Left kidney (tissue), 2 donors: Measurements from ENCODE around the gene GEMIN8. TPM values are rescaled to one million over a fixed set of nuclear protein-coding genes. Genes with fewer than 3 reads are reported as not detected.
A peak's percentile ranks its signal among the peaks of the same experiment; 100 is the strongest.

Source experiments
- DNase-seq: peaks from one replicate; pipeline ENCODE4 v3.0.0-alpha.2; 2013
- polyA plus RNA-seq: library from polyadenylated mRNA; unstranded; fragments of 120-200 nt; gene quantifications from one replicate; pipeline ENCODE4 v1.2.1, GENCODE V29; 2013; ENCODE audit not compliant: insufficient read length

Gene GEMIN8
- polyA plus RNA-seq, 1 donor: 37.3 TPM

DNA sequence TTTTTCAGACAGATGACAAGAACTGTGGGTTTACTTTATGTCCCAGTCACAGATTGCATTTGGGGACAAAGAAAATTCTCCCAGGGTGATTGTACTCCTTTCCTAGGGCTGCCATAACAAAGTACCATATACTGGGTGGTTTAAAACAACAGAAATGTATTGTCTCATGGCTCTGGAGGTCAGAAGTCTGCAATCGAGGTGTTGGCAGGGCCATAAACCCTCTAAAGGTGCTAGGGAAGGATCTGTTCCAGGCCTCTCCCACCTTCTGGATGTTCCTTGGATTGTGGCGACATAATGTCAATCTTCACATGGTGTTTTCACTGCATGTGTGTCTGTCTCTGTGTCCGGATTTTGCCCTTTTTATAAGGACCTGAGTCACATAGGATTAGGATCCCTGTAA lies 12.3 kb downstream of the GEMIN8 start:
- DNase-seq: no peak

DNA sequence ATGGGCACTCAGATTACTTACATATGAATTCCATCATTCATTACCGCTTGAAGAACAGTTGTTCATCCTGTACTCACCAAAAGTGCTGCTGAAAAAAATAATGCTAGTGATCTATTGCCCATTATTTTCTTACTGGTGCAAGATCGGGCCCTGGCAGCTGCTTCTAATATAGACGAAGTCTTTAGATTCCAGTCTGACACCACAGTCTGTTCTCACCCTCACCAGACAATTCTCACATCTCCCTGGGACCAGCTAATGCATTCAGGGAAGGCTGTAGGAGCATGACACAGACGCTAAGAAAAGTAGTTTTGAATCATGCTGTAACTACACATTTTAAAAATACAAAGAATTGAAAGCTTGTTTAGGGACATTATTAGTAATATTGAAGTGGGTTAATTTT lies 13.8 kb downstream of the GEMIN8 start:
- no peak for DNase-seq

DNA sequence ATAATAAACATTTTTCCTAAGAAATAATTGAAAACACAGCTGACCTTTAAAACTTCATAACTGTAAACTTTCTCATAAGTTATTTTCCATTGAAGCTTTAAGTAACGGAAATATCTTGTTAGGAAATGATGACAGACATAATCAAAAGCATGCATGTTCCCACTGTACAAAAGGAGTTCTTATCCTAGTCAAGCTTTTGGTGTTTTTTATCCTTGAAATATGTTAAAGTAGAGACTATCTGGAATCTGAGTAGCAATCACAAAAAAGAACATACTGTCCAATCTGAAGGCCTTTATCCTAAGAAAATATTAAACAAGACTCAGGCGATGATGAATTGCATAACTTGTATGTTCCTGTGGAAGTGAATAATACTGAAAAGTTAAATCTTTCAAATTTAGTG lies 14.4 kb downstream of the GEMIN8 start:
- no peak for DNase-seq

DNA sequence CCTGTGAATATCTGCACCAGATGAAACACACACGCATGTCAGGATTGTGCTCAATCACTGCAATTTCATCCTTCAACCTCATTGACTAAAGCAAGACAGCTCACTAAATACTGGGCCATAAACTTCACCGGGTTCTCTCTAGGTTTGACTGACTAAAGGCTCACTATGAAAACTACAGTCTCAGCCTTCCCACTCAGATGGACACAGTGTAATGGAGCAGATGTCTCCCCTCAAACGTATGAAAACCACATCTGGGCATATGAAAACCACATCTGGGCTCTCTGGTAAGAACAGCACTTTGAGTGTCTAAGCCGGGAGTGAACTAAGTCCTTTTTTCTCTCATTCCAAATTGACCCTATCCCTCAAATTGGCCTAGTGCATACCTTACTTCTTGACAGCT lies 15.2 kb downstream of the GEMIN8 start:
- no peak for DNase-seq

DNA sequence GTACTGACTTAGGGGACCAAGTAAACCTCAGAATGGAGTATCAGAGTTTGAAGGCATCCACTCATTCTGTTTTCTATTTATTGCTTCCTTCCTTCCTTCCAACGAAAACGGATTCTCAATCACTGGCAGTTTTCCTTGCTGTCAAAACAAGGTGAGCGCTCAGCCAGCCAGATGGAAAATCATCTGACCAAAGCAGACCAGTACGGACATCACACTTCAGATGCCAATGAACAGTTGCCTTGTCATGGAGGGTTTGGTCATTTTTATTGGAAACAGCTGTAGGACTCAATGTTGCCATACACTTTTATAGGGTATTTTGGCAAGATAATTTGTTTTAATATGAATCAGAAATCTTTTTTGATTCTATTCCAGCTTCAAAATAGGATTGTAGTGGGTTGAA lies 16.6 kb downstream of the GEMIN8 start:
- DNase-seq: no peak

DNA sequence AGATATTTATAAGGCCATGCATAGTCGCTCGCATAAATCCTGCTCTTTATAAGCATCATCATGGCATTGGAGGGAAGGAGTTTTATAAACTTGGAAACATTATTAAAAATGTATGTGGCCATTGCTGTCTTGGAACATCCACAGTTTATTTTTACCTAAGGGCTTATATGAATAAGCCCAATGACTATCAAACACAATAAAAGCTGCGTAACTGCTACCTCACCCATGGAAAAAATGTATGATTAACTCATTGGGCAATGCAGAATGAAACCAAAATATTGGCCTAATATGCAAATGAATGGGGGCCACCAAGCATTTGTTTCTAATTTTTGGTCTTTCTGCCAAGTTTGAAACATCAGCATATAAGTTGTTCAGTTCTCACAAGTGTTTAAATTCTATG lies 19.1 kb downstream of the GEMIN8 start:
- DNase-seq: no peak

DNA sequence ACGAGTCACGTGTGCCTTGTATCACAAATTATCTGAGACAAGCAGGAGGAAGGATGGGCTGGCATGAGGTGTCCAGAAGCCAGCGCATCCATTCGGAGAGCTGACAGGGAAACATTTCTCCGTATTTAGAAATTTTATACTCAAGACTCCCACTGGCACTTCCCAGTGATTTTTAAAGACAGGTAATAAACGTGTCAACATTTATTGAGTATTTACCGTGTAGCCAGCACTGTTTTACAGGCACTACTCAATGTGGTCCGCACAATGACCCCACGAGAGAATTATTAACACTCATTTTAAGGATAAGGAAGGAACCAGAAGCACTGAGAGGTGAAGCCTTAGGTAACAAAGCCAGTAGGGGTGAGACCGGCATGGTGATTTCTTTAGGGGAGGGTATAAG lies 23.2 kb downstream of the GEMIN8 start:
- no peak for DNase-seq

DNA sequence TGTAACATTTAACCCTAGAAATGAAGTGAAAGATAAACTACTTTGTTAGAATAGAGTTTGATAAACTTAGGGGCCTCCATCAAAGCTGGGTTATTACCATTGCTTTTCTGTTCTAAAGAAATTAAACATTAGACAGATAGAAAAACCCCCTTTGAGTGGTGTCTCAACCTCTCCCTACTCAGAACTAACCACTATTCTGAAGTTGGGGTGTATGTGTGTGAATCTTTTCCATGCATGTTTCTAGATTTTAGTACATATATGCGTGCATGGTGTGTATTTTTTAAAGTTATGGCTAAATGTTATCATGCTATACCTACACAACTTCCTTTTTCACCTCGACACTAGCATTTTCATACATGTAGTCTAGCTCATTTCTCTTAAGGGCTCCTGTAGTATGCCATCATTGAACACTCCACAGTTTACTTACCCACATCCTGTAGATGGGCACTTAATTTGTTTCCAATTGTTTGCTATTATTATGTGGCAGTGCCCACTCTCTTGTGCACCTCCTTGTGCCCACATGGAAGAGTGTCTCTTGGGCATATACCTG lies 25.7 kb downstream of the GEMIN8 start:
- no peak for DNase-seq

DNA sequence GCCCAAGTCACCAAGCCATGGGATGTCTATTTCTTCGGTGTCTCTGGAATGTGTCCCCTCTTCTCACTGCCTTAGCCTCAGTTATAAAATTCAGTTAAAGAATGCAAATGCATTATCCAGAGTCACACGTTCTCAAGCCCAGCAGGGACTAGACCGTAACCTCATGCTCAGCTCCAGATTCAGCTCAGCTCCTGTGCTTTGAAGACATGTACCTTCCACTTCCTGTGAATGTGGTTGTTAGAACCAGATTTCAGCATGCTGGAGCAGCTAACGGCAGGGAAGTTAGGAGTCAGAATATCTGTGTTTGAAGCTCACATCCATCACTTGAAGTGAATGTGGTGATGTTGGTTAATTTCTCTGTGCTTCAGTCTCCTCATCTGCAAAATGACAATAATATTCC lies 26.7 kb downstream of the GEMIN8 start:
- no peak for DNase-seq

DNA sequence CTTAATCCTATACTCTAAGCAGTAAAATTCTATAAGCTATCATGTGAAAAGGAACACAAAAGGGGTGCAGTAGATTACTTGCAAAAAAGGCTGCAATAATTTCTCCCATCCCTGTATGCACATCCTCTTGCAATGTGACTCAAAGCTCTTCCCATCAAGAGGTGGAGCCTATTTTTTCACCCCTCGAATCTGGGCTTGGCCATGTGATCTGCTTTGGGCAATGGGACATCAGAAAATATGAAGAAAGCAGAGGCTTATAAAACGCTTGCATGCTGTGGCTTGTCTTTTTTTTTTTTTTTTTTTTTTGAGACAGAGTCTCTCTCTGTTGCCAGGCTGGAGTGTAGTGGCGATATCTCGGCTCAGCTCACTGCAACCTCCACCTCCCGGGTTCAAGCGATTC lies 33.0 kb downstream of the GEMIN8 start:
- no peak for DNase-seq

DNA sequence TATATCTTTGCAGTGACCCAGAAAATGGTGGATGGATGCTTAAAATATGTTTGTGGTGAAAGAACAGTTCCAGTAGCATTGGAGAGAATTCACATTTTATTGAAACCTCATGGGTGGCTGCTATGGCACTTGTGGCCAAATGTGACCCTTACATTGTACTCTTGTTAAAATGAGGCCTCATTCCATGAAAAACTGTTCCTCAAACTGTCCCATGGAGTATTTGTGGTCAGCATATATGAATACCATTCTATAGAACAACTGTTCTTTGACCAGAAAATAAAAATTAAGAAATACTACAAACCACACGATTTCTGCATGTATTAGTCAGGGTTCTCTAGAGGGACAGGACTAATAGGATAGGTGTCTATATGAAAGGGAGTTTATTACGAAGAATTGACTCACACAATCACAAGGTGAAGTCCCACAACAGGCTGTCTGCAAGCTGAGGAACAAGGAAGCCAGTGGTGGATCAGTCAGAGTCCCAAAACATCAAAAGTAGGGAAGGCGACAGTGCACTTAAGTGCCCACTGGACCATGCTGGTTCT lies 35.1 kb downstream of the GEMIN8 start:
- DNase-seq: no peak

DNA sequence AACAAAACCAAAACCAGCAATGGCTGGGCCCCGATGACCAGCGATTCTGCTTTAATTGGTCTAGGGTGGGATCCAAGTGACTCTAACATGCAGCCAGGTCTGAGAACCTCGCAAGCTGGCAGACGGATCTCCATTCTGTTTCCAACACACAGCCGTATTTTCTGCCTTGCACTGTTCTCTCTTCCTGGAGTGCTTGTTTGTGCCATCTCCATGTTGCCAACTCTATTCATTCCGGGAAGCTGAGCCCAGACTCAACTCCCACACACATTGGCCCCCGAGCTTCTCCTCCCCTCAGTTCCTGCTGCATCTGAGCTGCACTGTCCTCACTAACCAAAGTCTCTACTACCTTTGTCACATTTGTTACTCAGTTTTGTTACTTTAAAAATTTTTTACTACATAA lies 35.6 kb downstream of the GEMIN8 start:
- DNase-seq: no peak

DNA sequence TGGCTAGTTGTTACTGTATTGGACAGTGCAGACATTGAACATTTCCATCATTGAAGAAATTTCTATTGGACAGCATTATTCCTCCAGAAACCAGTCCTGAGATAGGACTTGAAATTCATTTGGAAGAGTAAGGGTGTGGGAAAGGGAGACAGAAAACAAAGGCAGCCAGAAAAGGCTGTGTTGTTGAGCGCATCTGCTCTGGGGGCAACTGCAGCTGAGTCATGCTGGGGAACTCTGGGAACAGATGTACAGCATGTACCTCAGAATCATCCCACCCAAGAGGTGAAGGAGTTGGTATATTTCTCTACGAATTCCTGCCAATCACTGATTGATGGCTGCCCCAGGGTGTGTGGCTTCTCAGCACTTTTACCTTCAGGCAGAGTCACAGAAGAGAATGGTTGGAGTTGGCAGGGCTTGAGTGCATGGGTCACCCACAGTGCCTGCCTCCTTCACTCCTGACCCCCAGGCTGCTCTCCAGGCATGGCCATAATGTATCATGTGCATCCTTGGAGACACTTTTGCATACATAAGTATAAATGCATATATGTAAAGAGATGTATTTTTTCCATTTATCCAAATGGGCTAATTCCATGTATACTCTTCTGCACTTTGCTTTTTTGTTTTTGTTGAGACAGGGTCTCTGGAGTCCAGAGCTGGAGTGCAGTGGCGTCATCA lies 39.4 kb downstream of the GEMIN8 start:
- no peak for DNase-seq

DNA sequence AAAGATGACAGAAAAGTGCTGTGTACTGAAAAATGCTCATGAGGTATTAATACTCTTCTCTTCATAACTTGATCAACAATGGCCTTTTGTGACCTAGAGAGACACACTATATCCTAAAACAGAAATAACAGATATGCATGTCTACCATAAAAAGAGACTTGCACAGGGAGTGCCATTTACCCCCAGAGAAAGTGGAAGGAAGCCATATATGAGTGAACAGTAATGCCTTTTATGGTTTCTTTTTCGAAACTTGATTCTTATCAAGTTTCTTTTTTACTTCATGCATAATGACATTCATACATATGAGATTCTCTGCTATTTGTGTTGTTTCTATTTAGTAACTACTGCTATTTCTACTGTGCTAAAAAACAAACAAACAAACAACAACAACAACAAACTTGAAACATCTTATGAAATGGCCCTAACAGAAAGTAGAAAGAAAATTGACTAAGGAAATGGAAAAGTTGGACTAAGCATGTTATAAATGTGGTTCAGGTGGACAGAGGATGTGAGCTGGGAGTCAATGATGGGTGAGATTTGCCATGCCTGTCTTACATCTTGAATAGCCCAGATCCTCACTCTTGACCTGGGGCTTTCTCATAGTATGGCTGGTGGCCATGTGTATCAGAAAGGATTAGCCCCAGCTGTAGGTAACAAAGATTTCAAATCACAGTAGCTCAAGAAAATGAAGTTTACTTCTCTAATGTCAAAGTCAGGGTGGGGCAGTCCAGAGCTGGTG lies 43.8 kb downstream of the GEMIN8 start:
- no peak for DNase-seq

DNA sequence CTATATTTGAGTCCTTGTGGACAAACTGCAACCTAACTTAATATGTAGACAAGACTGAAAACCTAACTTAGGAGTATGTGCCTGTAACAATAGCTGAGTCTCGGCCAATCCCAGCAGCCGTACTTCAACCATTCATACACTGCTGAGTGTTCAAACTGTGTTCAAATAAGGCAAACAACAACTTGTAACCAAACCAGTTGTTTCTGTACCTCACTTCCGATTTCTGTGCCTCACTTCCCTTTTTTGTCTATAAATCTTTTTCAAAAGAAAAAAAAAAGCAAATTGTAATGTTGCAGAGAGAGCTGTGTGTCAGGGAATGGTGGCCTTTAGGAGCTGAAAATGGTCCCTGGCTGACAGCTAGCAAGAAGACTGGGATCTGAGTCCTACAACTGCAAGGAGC lies 46.0 kb downstream of the GEMIN8 start:
- no peak for DNase-seq

DNA sequence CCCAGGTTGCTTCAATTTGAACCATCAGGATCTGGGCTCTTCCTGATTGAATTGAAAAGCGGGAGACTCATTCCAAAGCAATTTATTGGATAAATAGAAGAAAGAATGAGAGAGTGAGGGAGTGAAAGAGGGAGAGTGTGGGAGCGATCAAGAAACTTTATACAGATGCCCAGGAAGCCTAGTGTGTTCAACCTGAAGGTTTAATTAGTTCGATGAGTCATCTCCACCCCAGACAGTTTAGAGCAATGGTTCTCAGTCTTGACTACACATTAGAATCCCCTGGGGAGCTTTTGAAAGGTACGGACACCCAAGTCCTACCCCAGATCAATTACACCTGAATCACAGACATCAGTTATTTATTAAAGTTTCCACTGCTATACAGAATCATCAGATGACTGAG lies 61.5 kb downstream of the GEMIN8 start:
- DNase-seq: no peak

DNA sequence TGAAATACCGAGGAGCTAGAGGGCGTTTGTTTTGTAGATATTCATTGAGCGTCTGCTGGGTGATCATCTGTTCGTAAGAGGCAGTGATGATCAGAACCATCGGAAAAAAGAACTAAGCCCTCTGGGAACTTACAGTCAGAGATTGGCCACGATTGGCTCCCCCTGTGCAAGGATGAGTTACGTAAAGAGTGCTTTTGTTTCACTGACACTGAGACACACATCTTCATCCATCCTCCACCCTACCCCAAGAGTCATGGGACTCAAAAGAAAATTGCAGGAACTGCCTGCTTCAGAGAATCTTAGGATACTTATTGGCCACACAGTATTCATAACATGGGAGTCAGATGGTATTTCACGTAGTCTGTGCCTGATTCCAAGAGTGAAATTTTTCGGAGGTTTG lies 62.1 kb downstream of the GEMIN8 start:
- DNase-seq: no peak

DNA sequence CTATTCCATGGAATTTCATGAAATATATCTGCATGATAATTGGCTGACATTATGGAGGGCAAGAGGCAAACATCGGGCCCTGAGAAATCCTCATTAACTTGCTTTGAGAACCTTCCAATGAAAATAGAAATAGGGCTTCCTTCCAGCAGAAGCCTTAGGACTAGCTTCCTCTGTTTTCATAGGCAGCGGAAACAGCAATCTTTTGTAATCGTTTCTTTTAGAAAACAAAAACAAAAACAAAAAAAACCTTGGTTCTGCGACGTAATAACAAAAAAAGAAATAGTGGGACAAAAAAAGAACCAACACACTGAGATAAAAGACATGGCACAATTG lies 62.9 kb downstream of the GEMIN8 start:
- DNase-seq: peak; percentile 17

DNA sequence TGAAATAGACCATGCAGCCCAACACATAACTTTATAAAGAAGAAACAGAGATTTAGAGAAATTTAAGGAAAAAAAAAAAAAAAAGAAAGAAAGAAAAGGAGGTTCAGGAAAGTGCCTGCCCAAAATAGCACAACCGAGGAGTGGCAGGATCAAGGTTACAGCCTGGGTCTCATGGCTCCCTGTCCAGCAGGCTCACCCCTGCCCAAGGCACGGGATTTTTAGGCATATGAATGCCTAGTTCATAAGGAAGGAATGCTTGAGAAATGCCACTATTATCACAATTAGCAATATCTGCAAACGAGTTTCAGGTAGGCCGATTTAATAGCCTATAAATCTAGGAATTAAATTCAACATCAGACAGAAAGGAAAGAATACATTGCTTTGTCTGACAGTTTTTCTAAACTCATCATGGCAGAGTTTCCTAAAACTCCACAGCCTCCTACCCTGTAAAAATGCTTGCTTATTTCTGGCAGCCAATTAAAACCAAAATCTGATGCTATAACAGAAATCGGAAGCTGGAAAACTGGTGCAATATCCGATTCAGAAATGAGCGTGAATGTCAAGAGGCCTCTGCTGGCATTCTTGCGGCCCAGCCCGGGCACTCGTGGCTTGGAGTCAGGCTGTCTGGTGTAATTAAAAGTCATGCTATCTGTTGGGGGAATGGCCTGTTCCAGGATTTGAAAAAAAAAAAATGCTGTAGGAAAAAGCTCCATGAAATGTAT lies 63.5 kb downstream of the GEMIN8 start:
- no peak for DNase-seq

DNA sequence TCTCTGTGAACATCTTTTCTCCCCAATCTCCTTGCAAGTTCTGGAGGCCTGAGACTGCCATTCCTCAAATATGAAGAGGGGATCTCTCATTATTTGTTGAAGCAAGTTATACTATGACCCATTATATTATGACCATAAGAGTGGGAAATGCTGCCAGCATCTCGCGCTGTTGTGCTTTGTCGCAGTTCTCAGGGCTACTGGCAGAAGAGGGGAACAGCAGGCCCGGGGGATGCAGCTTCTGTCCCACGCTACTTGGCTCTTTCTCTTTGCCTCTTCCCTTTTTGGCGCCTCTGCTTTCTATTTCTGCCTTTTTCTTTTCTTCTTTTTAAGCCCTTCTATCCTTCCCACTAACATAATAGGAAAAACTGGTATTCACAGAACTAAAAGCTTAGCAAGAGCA lies 64.2 kb downstream of the GEMIN8 start:
- DNase-seq: no peak

DNA sequence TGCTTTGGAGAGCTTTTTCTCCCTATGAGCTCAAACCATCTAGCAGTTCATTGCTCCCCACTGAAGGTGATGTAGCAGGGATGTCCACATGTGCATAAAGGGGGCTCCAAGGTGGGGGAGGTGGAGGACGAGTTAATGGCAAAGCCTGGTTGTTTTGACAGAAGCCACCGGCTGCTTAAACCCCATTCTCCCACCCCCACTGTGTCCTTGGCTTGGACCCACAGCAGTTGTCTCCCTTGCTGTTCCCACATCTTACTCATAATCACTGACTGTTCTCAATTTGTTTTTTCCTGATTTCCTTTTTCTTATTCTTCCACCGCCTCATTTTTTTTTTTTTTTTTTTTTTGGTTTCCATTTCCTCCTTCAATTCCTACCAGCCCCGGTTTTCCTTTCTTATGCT lies 72.7 kb downstream of the GEMIN8 start:
- no peak for DNase-seq
